ENCODE measurements around the gene GRK2. TPM values are rescaled to one million over a fixed set of nuclear protein-coding genes. Genes with fewer than 3 reads are reported as not detected.

The GRK2 gene
- total RNA-seq, 2 experiments from 2014 or later, result 223 to 234 TPM

Other genes starting within 250 kb of the GRK2 start
- not detected for gene SYT12, start 243.3 kb upstream of the GRK2 start, total RNA-seq
- gene RHOD, start 209.6 kb upstream of the GRK2 start, total RNA-seq, result 1 to 10 TPM; 1.5 to 1.8 TPM
- 10 to 100 TPM; 85.3 to 87.6 TPM for gene KDM2A, start 147.2 kb upstream of the GRK2 start, total RNA-seq
- 10 to 100 TPM; 76.2 to 77.4 TPM for gene ANKRD13D, start 22.8 kb downstream of the GRK2 start, total RNA-seq
- gene SSH3, start 37.1 kb downstream of the GRK2 start, total RNA-seq, result 1 to 10 TPM; 6.1 to 7.6 TPM
- gene POLD4, start 87.1 kb downstream of the GRK2 start, total RNA-seq, result 10 to 100 TPM; 31.3 to 31.7 TPM
- gene CLCF1, start 107.1 kb downstream of the GRK2 start, total RNA-seq, result 1 to 10 TPM; 2.9 to 3.5 TPM
- 10 to 100 TPM; 35.2 to 37.4 TPM for gene RAD9A, start 125.5 kb downstream of the GRK2 start, total RNA-seq
- 100 to 1,000 TPM; 308 to 323 TPM for gene PPP1CA, start 135.4 kb downstream of the GRK2 start, total RNA-seq
- 100 to 1,000 TPM in 1 of 2 experiments, 10 to 100 TPM in 1; 98.1 to 103 TPM for gene TBC1D10C, start 137.6 kb downstream of the GRK2 start, total RNA-seq
- 1 to 10 TPM; 1.9 to 2.0 TPM for gene CARNS1, start 149.2 kb downstream of the GRK2 start, total RNA-seq
- gene RPS6KB2, start 162.0 kb downstream of the GRK2 start, total RNA-seq, result 10 to 100 TPM; 82.8 to 85.6 TPM
- 100 to 1,000 TPM; 147 to 151 TPM for gene PTPRCAP, start 171.2 kb downstream of the GRK2 start, total RNA-seq
- gene CORO1B, start 177.0 kb downstream of the GRK2 start, total RNA-seq, result 100 to 1,000 TPM; 140 to 148 TPM
- not detected for gene GPR152, start 186.3 kb downstream of the GRK2 start, total RNA-seq
- gene CABP4, start 188.9 kb downstream of the GRK2 start, total RNA-seq, result under 1 TPM in 1 of 2 experiments, not detected in 1; 0.23 TPM
- gene TMEM134, start 202.8 kb downstream of the GRK2 start, total RNA-seq, result 10 to 100 TPM; 46.4 to 47.7 TPM
- 100 to 1,000 TPM; 154 to 159 TPM for gene AIP, start 216.6 kb downstream of the GRK2 start, total RNA-seq
- gene PITPNM1, start 238.9 kb downstream of the GRK2 start, total RNA-seq, result 100 to 1,000 TPM; 102 to 104 TPM
- 10 to 100 TPM; 61.1 to 64.8 TPM for gene CDK2AP2, start 241.7 kb downstream of the GRK2 start, total RNA-seq